GM12878 (cell line): ENCODE results near the gene LBR. TPM values are rescaled to one million over a fixed set of nuclear protein-coding genes. Genes with fewer than 3 reads are reported as not detected.

Experiments
- ATAC-seq: fragments of 200-7000 bp; cut with Tn5 transposase; 3 replicates; pipeline ENCODE4 v1.9.1; 2020; ENCODE audit warnings: mild to moderate bottlenecking, moderate library complexity
- BruUV-seq: library from RNA; stranded (reverse); fragments of 400-500 nt; replicated peaks from 2 replicates; lab custom pipeline; 2021; lab: Mats Ljungman, UMichigan
- CTCF ChIA-PET: fragments of 300-600 bp; sonication (Branson Sonifier 250); formaldehyde crosslinking; extraction: SDS; loops from one replicate; lab custom pipeline; 2021; ENCODE audit warnings: inconsistent platforms; lab: Yijun Ruan, JAX
- POLR2A ChIA-PET: fragments of 350-600 bp; formaldehyde crosslinking; extraction: SDS; loops from one replicate; lab custom pipeline; 2021; ENCODE audit warnings: inconsistent platforms; lab: Charles Lee
- RAD21 ChIA-PET: fragments of 300-600 bp; sonication (Branson Sonifier 250); formaldehyde crosslinking; loops from one replicate; lab custom pipeline; 2023; ENCODE audit warnings: antibody characterized with exemption; ENCODE audit not compliant: unreplicated experiment; lab: Charles Lee
- SMC1A ChIA-PET: fragments of 300-600 bp; sonication (Branson Sonifier 250); formaldehyde crosslinking; loops from one replicate; lab custom pipeline; 2023; ENCODE audit not compliant: unreplicated experiment, uncharacterized antibody; lab: Charles Lee
- DNase-seq: peaks from one replicate; pipeline ENCODE4 v3.0.0-alpha.2; 2011; ENCODE audit warnings: low read depth, low spot score
- FAIRE-seq: peaks from 3 replicates; lab custom pipeline; 2011; peaks lifted over from hg19 to GRCh38; lab: Jason Lieb, UNC
- H2AFZ ChIP-seq: 2 replicates; pipeline ENCODE4 v1.6.0; 2011; ENCODE audit warnings: low read depth, low read length, control low read depth; ENCODE audit not compliant: control insufficient read depth
- H3K27ac ChIP-seq: 2 replicates; pipeline ENCODE4 v1.5.1; 2011; ENCODE audit warnings: control low read depth; ENCODE audit not compliant: control insufficient read depth, insufficient read depth
- H3K27me3 ChIP-seq, 2 experiments: replicated peaks in 1 of 2; 2 replicates each; pipeline versions ENCODE4 v1.6.0 to v1.6.1; 2011; ENCODE audit warnings: low read length in 1 of 2; ENCODE audit not compliant: control insufficient read depth in 2 of 2, insufficient read depth in 2 of 2
- H3K36me3 ChIP-seq, 2 experiments: 2 replicates each; pipeline ENCODE4 v1.5.1; 2011; ENCODE audit warnings: low read length in 1 of 2; ENCODE audit not compliant: control insufficient read depth in 2 of 2, insufficient read depth in 2 of 2
- H3K4me1 ChIP-seq: 2 replicates; pipeline ENCODE4 v1.6.1; 2011; ENCODE audit warnings: mild to moderate bottlenecking, low read length, moderate library complexity, mixed read lengths; ENCODE audit not compliant: control insufficient read depth, insufficient read depth
- H3K4me2 ChIP-seq: 2 replicates; pipeline ENCODE4 v1.6.0; 2011; ENCODE audit warnings: control low read depth; ENCODE audit not compliant: control insufficient read depth, insufficient read depth
- H3K4me3 ChIP-seq: fragments of 200-600 bp; sonication (generic); 2 replicates; pipeline ENCODE4 v1.5.1; 2016
- H3K79me2 ChIP-seq: 2 replicates; pipeline ENCODE4 v1.6.0; 2011; ENCODE audit warnings: low read length; ENCODE audit not compliant: control insufficient read depth, insufficient read depth
- H3K9ac ChIP-seq: 2 replicates; pipeline ENCODE4 v1.8.0; 2011; ENCODE audit warnings: low read length, control low read depth, mixed read lengths; ENCODE audit not compliant: control insufficient read depth, insufficient read depth
- H3K9me3 ChIP-seq: replicated peaks from 3 replicates; pipeline ENCODE4 v1.5.1; 2011; ENCODE audit warnings: mild to moderate bottlenecking, low read length; ENCODE audit not compliant: control insufficient read depth, insufficient read depth
- H4K20me1 ChIP-seq: 2 replicates; pipeline ENCODE4 v1.6.0; 2011; ENCODE audit not compliant: control insufficient read depth, insufficient read depth
- MTA2 ChIP-seq: fragments of 450-650 bp; IDR thresholded peaks from 2 replicates; pipeline ENCODE4 v1.6.1; 2016; ENCODE audit warnings: low read depth, mild to moderate bottlenecking, moderate library complexity
- ZNF687 ChIP-seq: fragments of 450-650 bp; IDR thresholded peaks from 2 replicates; pipeline ENCODE4 v1.6.1; 2017; ENCODE audit warnings: mild to moderate bottlenecking, moderate library complexity
- WGBS: methylation state at CpG from one replicate; pipeline ENCODE4 v1.1.6; 2016; ENCODE audit warnings: low lambda C conversion rate; ENCODE audit not compliant: insufficient replicate concordance, insufficient coverage; ENCODE audit errors: missing lambda C conversion rate; 5-methylcytosine and 5-hydroxymethylcytosine counted together
- in situ Hi-C: fragments of 300-500 bp; cut with MboI; formaldehyde crosslinking; loops from 9 replicates; pipeline ENCODE4 v1.14.3; 2018; ENCODE audit warnings: mixed read lengths
- intact Hi-C: fragments of 100-400 bp; cut with micrococcal nuclease; formaldehyde crosslinking; loops from one replicate; pipeline ENCODE4 v1.14.2; 2022; ENCODE audit not compliant: unreplicated experiment
- polyA plus RNA-seq, 11 experiments: library from polyadenylated mRNA; depleted of rRNA in 4 of 11; unstranded in 6 of 11; stranded (reverse) in 5 of 11; fragments of >200 nt; fragmentation: Nextera tagmentation in 4 of 11; fragmentation: Illumina TruSeq in 1 of 11; extraction: Ambion mirVana in 4 of 11; extraction: Trizol in 1 of 11; gene quantifications; 1 replicate in 1 of 11; 2 replicates in 10 of 11; pipeline versions ENCODE4 v1.2.1 to v1.2.3, GENCODE V29; 2011 to 2016; ENCODE audit warnings: inconsistent platforms in 2 of 11, missing spikeins in 2 of 11, low read depth in 1 of 11
- total RNA-seq, 4 experiments: library from RNA; depleted of rRNA in 3 of 4; stranded (reverse); fragments of >200 nt in 3 of 4; fragmentation: Illumina TruSeq in 1 of 4; extraction: Trizol in 1 of 4; gene quantifications; 2 replicates each; pipeline versions ENCODE4 v1.2.1 to v1.2.3, GENCODE V29; 2013 to 2021

Gene LBR
- total and polyA plus RNA-seq, 10 of the 15 experiments (the other 5 are each of a cell fraction or from before 2014, with no cell fraction given), result 81.8 to 178 (median 114) TPM

GRCh38 chr1:225374996-225375395 is 52.8 kb downstream of the LBR start:
- no peak for DNase-seq
- SMC1A ChIA-PET, result interaction anchor here (0.6 kb wide), 1 partner anchor 27 kb away, joined by 3 read pairs; no protein-coding TSS in a partner anchor
- intact Hi-C loops (no loop called here), in situ Hi-C loops (no loop called here)
- Histone ChIP-seq H3K9me3 (no peaks in the 10 kb centered on the region), H4K20me1 (no peaks in the 10 kb centered on the region), H2AFZ (no peak overlapping the region), H3K36me3 (no peaks in the 10 kb centered on the region), H3K4me3 (no peak overlapping the region), H3K4me1 (no peaks in the 10 kb centered on the region), H3K9ac (no peak overlapping the region), H3K27ac (no peak overlapping the region), H3K27me3 (no peaks in the 10 kb centered on the region), H3K4me2 (no peak overlapping the region), H3K79me2 (no peaks in the 10 kb centered on the region)
- no peak for ATAC-seq
- POLR2A ChIA-PET, result no interaction called here
- no TSS peak for BruUV-seq
- CTCF ChIA-PET, result interaction anchor here (0.7 to 1.2 kb wide), 2 partner anchors 70 to 141 kb away, joined by 3 read pairs; no protein-coding TSS in a partner anchor
- WGBS, result 78% methylated on average over 4 of the region's 4 CpGs
- RAD21 ChIA-PET, result no interaction called here
- TF ChIP-seq ZNF687, result no peak
- no peak for FAIRE-seq

GRCh38 chr1:225373155-225373554 is 54.7 kb downstream of the LBR start:
- FAIRE-seq, result no peak
- BruUV-seq, result no TSS peak
- 77% methylated on average over 15 of the region's 21 CpGs for WGBS

More at GRCh38 chr1:225373155-225373554, 54.7 kb downstream of the LBR start:
- Histone ChIP-seq H3K4me1 (no peaks in the 10 kb centered on the region), H2AFZ (no peak overlapping the region), H3K27me3 (no peaks in the 10 kb centered on the region), H3K27ac (no peak overlapping the region), H3K9ac (no peak overlapping the region), H3K36me3 (no peaks in the 10 kb centered on the region), H3K4me2 (no peak overlapping the region), H3K9me3 (no peaks in the 10 kb centered on the region), H3K79me2 (no peaks in the 10 kb centered on the region), H3K4me3 (no peak overlapping the region), H4K20me1 (no peaks in the 10 kb centered on the region)
- ChIA-PET RAD21 (no interaction called here), SMC1A (no interaction called here), POLR2A (no interaction called here), CTCF (no interaction called here)
- TF ChIP-seq MTA2, result no peak
- no peak for DNase-seq
- in situ Hi-C loops (no loop called here), intact Hi-C loops (no loop called here)
- ATAC-seq, result no peak
